Liver (tissue), 9 donors: ENCODE results near the gene MEIOB. TPM values are rescaled to one million over a fixed set of nuclear protein-coding genes. Genes with fewer than 3 reads are reported as not detected.
A peak's percentile ranks its signal among the peaks of the same experiment; 100 is the strongest.

ENCODE experiments used
- DNase-seq: peaks from one replicate; pipeline ENCODE4 v3.0.0-alpha.2; 2017; ENCODE audit warnings: low spot score
- H3K27ac ChIP-seq, 2 donors: one replicate each; pipeline ENCODE4 v1.7.0; 2013; ENCODE audit warnings: inconsistent platforms in 2 of 2, low read length in 2 of 2, control low read depth in 1 of 2, low read depth in 1 of 2, mild to moderate bottlenecking in 1 of 2
- H3K27me3 ChIP-seq, 4 donors: one replicate each; pipeline versions ENCODE4 v1.6.1 to v1.7.0; 2013; ENCODE audit warnings: low read length in 3 of 4, inconsistent platforms in 1 of 4, mild to moderate bottlenecking in 1 of 4, moderate library complexity in 1 of 4; ENCODE audit not compliant: control insufficient read depth in 4 of 4, insufficient read depth in 4 of 4
- H3K36me3 ChIP-seq, 4 donors: one replicate each; pipeline versions ENCODE4 v1.6.1 to v1.7.0; 2013; ENCODE audit warnings: low read length in 3 of 4, mild to moderate bottlenecking in 3 of 4, low read depth in 1 of 4, moderate library complexity in 1 of 4; ENCODE audit not compliant: control insufficient read depth in 4 of 4, insufficient read depth in 3 of 4
- H3K4me1 ChIP-seq, 4 donors: one replicate each; pipeline versions ENCODE4 v1.6.1 to v1.7.0; 2013; ENCODE audit warnings: low read length in 3 of 4, mild to moderate bottlenecking in 3 of 4, moderate library complexity in 1 of 4; ENCODE audit not compliant: control insufficient read depth in 4 of 4, insufficient read depth in 4 of 4
- H3K4me3 ChIP-seq, 3 donors: one replicate each; pipeline versions ENCODE4 v1.6.1 to v1.7.0; 2013; ENCODE audit warnings: low read length in 3 of 3, control low read depth in 1 of 3, low read depth in 1 of 3, mild to moderate bottlenecking in 1 of 3
- H3K9ac ChIP-seq, 2 donors: one replicate each; pipeline ENCODE4 v1.7.0; 2013; ENCODE audit warnings: low read length in 2 of 2, mild to moderate bottlenecking in 2 of 2, moderate library complexity in 2 of 2, control low read depth in 1 of 2, low read depth in 1 of 2
- H3K9me3 ChIP-seq, 4 donors: one replicate each; pipeline versions ENCODE4 v1.6.1 to v1.7.0; 2013; ENCODE audit warnings: low read length in 3 of 4; ENCODE audit not compliant: control insufficient read depth in 4 of 4
- EGR1 ChIP-seq, 2 donors: IDR thresholded peaks; 2 replicates each; pipeline ENCODE4 v1.6.1; 2016 to 2018; ENCODE audit warnings: antibody characterized with exemption in 2 of 2, low read depth in 2 of 2
- FOXA1 ChIP-seq: IDR thresholded peaks from 2 replicates; pipeline ENCODE4 v1.6.1; 2016; ENCODE audit warnings: antibody characterized with exemption
- FOXA2 ChIP-seq: IDR thresholded peaks from 2 replicates; pipeline ENCODE4 v1.6.1; 2016; ENCODE audit warnings: antibody characterized with exemption
- GABPA ChIP-seq, 2 donors: IDR thresholded peaks in 1 of 2; conservative IDR thresholded peaks in 1 of 2; 2 replicates each; pipeline ENCODE4 v1.6.1; 2016; ENCODE audit warnings: antibody characterized with exemption in 2 of 2, mild to moderate bottlenecking in 1 of 2, moderate library complexity in 1 of 2
- HNF4A ChIP-seq, 2 donors: conservative IDR thresholded peaks; 2 replicates each; pipeline ENCODE4 v1.6.1; 2016; ENCODE audit warnings: antibody characterized with exemption in 2 of 2, mild to moderate bottlenecking in 2 of 2
- HNF4G ChIP-seq: IDR thresholded peaks from 2 replicates; pipeline ENCODE4 v1.6.1; 2016; ENCODE audit warnings: antibody characterized with exemption
- JUND ChIP-seq, 2 donors: IDR thresholded peaks; 2 replicates each; pipeline ENCODE4 v1.6.1; 2016; ENCODE audit warnings: antibody characterized with exemption in 2 of 2
- NR2F2 ChIP-seq: IDR thresholded peaks from 2 replicates; pipeline ENCODE4 v1.6.1; 2016; ENCODE audit warnings: antibody characterized with exemption
- RAD21 ChIP-seq, 2 donors: IDR thresholded peaks; 2 replicates each; pipeline ENCODE4 v1.6.1; 2016; ENCODE audit warnings: antibody characterized with exemption in 2 of 2, mild to moderate bottlenecking in 2 of 2
- RXRA ChIP-seq, 2 donors: IDR thresholded peaks; 2 replicates each; pipeline ENCODE4 v1.6.1; 2017 to 2018; ENCODE audit warnings: antibody characterized with exemption in 2 of 2, mild to moderate bottlenecking in 1 of 2
- SP1 ChIP-seq: IDR thresholded peaks from 2 replicates; pipeline ENCODE4 v1.6.1; 2018; ENCODE audit warnings: antibody characterized with exemption, mild to moderate bottlenecking
- TAF1 ChIP-seq: conservative IDR thresholded peaks from 2 replicates; pipeline ENCODE4 v1.6.1; 2016; ENCODE audit warnings: antibody characterized with exemption, mild to moderate bottlenecking
- YY1 ChIP-seq: IDR thresholded peaks from 2 replicates; pipeline ENCODE4 v1.6.1; 2016; ENCODE audit warnings: antibody characterized with exemption, mild to moderate bottlenecking
- WGBS: extraction: QIAGEN DNeasy Blood & Tissue Kit; methylation state at CpG from one replicate; pipeline ENCODE4 v1.1.7; 2013; 5-methylcytosine and 5-hydroxymethylcytosine counted together
- polyA plus RNA-seq, 2 donors: library from polyadenylated mRNA; stranded (reverse) in 1 of 2; unstranded in 1 of 2; fragments of 200-250 nt in 1 of 2; fragments of >200 nt in 1 of 2; fragmentation: Nextera tagmentation in 1 of 2; extraction: Ambion mirVana in 1 of 2; gene quantifications; one replicate each; pipeline versions ENCODE4 v1.2.1 to v1.2.3, GENCODE V29; 2013 to 2015
- total RNA-seq, 2 donors: library from RNA; depleted of rRNA; stranded (reverse); fragments of >200 nt; gene quantifications; one replicate each; pipeline ENCODE4 v1.2.3, GENCODE V29; 2014
- TF ChIP-seq, protein P1 (sequence below): IDR thresholded peaks from 2 replicates; pipeline ENCODE4 v1.6.1; 2016; ENCODE audit warnings: antibody characterized with exemption, mild to moderate bottlenecking
- TF ChIP-seq, protein P2 (sequence below): fragments of 150-350 bp; IDR thresholded peaks from 2 replicates; pipeline ENCODE4 v1.5.1; 2017; ENCODE audit warnings: improper control_type of control experiment, low read depth, low read length; ENCODE audit not compliant: missing input control
- TF ChIP-seq, protein P3 (sequence below): IDR thresholded peaks from 2 replicates; pipeline ENCODE4 v1.6.1; 2016; ENCODE audit warnings: antibody characterized with exemption
- TF ChIP-seq, protein P4 (sequence below): IDR thresholded peaks from 2 replicates; pipeline ENCODE4 v1.6.1; 2016; ENCODE audit warnings: antibody characterized with exemption
- TF ChIP-seq, protein P5 (sequence below): IDR thresholded peaks from 2 replicates; pipeline ENCODE4 v1.6.1; 2016; ENCODE audit warnings: antibody characterized with exemption
- donor health status: healthy.
- donor health status: healthy.
- donor health status: healthy.
- donor health status: healthy.
- donor health status: healthy.

MEIOB gene
- total and polyA plus RNA-seq, 4 donors = 0.33 to 2.2 TPM; not detected in 2

DNA sequence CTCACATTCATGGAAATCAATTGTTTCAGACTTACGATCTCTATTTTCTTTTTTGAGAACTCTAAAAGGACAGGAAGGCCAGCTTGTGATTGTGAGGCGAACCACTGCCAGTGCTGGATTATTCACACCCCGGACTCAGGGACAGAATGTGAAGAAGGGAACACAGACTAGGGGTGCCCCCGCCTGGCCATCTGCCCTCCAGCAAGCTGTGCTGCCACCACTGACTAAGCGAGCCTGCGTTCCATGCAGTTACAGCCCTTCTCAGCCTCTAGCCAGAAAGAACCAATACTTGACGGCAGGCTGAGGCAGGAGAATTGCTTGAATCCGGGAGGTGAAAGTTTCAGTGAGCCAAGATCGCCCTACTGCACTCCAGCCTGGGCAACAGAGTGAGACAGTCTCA lies 48.1 kb downstream of the MEIOB start:
- H3K4me3 ChIP-seq = peak overlapping the region in 1 of 3 donors; percentile 8
- TF ChIP-seq TAF1 (no peak), JUND (IDR thresholded peaks at IDR 0.05) (no peak), NR2F2 (no peak), RAD21 (IDR thresholded peaks at IDR 0.05) (peak; percentile 64 to 65), GABPA (IDR thresholded peaks at IDR 0.05 in 1 of 2, conservative IDR thresholded peaks at IDR 0.05 in 1 of 2) (peak in 1 of 2 donors; percentile 13), FOXA1 (no peak)
- TF ChIP-seq, protein P1, sequence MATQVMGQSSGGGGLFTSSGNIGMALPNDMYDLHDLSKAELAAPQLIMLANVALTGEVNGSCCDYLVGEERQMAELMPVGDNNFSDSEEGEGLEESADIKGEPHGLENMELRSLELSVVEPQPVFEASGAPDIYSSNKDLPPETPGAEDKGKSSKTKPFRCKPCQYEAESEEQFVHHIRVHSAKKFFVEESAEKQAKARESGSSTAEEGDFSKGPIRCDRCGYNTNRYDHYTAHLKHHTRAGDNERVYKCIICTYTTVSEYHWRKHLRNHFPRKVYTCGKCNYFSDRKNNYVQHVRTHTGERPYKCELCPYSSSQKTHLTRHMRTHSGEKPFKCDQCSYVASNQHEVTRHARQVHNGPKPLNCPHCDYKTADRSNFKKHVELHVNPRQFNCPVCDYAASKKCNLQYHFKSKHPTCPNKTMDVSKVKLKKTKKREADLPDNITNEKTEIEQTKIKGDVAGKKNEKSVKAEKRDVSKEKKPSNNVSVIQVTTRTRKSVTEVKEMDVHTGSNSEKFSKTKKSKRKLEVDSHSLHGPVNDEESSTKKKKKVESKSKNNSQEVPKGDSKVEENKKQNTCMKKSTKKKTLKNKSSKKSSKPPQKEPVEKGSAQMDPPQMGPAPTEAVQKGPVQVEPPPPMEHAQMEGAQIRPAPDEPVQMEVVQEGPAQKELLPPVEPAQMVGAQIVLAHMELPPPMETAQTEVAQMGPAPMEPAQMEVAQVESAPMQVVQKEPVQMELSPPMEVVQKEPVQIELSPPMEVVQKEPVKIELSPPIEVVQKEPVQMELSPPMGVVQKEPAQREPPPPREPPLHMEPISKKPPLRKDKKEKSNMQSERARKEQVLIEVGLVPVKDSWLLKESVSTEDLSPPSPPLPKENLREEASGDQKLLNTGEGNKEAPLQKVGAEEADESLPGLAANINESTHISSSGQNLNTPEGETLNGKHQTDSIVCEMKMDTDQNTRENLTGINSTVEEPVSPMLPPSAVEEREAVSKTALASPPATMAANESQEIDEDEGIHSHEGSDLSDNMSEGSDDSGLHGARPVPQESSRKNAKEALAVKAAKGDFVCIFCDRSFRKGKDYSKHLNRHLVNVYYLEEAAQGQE = no peak
- TF ChIP-seq, protein P2, sequence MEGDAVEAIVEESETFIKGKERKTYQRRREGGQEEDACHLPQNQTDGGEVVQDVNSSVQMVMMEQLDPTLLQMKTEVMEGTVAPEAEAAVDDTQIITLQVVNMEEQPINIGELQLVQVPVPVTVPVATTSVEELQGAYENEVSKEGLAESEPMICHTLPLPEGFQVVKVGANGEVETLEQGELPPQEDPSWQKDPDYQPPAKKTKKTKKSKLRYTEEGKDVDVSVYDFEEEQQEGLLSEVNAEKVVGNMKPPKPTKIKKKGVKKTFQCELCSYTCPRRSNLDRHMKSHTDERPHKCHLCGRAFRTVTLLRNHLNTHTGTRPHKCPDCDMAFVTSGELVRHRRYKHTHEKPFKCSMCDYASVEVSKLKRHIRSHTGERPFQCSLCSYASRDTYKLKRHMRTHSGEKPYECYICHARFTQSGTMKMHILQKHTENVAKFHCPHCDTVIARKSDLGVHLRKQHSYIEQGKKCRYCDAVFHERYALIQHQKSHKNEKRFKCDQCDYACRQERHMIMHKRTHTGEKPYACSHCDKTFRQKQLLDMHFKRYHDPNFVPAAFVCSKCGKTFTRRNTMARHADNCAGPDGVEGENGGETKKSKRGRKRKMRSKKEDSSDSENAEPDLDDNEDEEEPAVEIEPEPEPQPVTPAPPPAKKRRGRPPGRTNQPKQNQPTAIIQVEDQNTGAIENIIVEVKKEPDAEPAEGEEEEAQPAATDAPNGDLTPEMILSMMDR = peak; percentile 29
- H3K9ac ChIP-seq = peak overlapping the region in 1 of 2 donors; percentile 26
- no peaks in the 10 kb centered on the region for H3K27me3 ChIP-seq
- peaks cover 11 to 81% (median 68%) of the 10 kb centered on the region in 4 donors for H3K4me1 ChIP-seq
- peaks cover 10 to 20% (median 18%) of the 10 kb centered on the region in 4 donors for H3K36me3 ChIP-seq
- H3K9me3 ChIP-seq = no peaks in the 10 kb centered on the region
- 32% methylated on average over 9 of the region's 9 CpGs for WGBS
- DNase-seq = peak; percentile 75
- peak overlapping the region in 1 of 2 donors; percentile 83 for H3K27ac ChIP-seq

DNA sequence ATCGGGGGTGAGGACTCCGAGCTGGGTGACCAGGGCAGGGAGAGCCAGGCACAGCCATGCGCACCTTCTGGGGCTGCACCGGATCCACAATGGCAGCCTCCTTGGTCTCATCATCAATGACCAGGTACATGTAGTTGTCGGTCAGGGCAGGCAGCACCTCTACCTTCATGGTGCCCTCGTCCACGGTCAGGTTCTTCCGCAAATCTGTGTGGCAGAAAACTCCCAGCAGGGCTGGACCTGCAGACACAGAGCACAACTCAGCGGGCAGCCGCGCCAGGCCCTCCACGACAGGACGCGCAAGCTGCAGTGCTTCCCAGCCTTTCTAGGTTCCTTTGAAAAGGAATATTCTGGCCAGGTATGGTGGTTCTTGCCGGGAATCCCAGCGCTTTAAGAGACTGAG lies 49.2 kb downstream of the MEIOB start:
- Histone ChIP-seq H3K27me3 (no peaks in the 10 kb centered on the region), H3K4me3 (no peak overlapping the region), H3K27ac (peak overlapping the region in 1 of 2 donors; percentile 1), H3K4me1 (peaks cover 11 to 84% (median 72%) of the 10 kb centered on the region in 4 donors), H3K9me3 (no peaks in the 10 kb centered on the region), H3K9ac (no peak overlapping the region), H3K36me3 (peaks cover 10 to 20% (median 19%) of the 10 kb centered on the region in 4 donors)
- TF ChIP-seq HNF4A (conservative IDR thresholded peaks at IDR 0.05) (no peak), SP1 (no peak), RAD21 (IDR thresholded peaks at IDR 0.05) (no peak), EGR1 (IDR thresholded peaks at IDR 0.05; ENCODE audit: low read depth in 2 of 2) (no peak), FOXA2 (no peak), HNF4G (no peak), JUND (IDR thresholded peaks at IDR 0.05) (no peak), GABPA (IDR thresholded peaks at IDR 0.05 in 1 of 2, conservative IDR thresholded peaks at IDR 0.05 in 1 of 2) (no peak), RXRA (IDR thresholded peaks at IDR 0.05) (no peak), TAF1 (no peak), YY1 (no peak), NR2F2 (no peak)
- TF ChIP-seq, protein P2 = no peak
- TF ChIP-seq, protein P1 = no peak
- TF ChIP-seq, protein P3, sequence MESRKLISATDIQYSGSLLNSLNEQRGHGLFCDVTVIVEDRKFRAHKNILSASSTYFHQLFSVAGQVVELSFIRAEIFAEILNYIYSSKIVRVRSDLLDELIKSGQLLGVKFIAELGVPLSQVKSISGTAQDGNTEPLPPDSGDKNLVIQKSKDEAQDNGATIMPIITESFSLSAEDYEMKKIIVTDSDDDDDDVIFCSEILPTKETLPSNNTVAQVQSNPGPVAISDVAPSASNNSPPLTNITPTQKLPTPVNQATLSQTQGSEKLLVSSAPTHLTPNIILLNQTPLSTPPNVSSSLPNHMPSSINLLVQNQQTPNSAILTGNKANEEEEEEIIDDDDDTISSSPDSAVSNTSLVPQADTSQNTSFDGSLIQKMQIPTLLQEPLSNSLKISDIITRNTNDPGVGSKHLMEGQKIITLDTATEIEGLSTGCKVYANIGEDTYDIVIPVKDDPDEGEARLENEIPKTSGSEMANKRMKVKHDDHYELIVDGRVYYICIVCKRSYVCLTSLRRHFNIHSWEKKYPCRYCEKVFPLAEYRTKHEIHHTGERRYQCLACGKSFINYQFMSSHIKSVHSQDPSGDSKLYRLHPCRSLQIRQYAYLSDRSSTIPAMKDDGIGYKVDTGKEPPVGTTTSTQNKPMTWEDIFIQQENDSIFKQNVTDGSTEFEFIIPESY = no peak
- TF ChIP-seq, protein P4, sequence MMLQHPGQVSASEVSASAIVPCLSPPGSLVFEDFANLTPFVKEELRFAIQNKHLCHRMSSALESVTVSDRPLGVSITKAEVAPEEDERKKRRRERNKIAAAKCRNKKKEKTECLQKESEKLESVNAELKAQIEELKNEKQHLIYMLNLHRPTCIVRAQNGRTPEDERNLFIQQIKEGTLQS = no peak
- TF ChIP-seq, protein P5, sequence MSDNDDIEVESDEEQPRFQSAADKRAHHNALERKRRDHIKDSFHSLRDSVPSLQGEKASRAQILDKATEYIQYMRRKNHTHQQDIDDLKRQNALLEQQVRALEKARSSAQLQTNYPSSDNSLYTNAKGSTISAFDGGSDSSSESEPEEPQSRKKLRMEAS = no peak
- DNase-seq = no peak
- 87% methylated on average over 16 of the region's 16 CpGs for WGBS
